ENCODE measurements around the gene SH3RF2. TPM values are rescaled to one million over a fixed set of nuclear protein-coding genes. Genes with fewer than 3 reads are reported as not detected.

SH3RF2 gene
- total and polyA plus RNA-seq, 10 of the 15 experiments (the other 5 are each of a cell fraction or from before 2014, with no cell fraction given): 0.15 TPM; not detected in 9

DNA sequence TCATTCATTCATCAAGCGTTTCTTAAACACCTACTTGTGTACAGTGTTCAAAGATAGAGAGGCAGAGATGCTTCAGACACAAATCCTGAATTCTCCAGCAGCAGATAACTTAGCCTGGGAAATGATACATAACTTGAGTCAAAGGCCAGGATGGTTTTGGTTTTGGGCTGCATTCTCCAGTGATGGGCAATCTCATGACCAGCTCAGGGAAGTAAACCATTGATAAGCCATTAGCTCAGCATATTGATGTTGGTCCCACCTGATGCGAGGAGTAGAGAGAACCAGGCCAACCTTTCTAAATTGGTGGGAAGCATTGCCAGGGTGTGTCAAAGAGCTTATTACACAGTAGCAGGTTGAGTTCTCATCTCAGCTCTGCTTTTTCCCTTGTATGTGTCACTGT lies 53.0 kb downstream of the SH3RF2 start:
- Histone ChIP-seq H2AFZ (ENCODE audit: control insufficient read depth, low read depth, low read length) (no peak overlapping the region), H3K4me1 (ENCODE audit: control insufficient read depth, insufficient read depth, low read length) (no peaks in the 10 kb centered on the region), H4K20me1 (ENCODE audit: control insufficient read depth, insufficient read depth) (no peaks in the 10 kb centered on the region), H3K4me3 (no peak overlapping the region), H3K9me3 (replicated peaks; ENCODE audit: control insufficient read depth, insufficient read depth, low read length) (no peaks in the 10 kb centered on the region; the same call in 2 of the 3 replicates), H3K27ac (ENCODE audit: control insufficient read depth, insufficient read depth) (no peak overlapping the region), H3K27me3 (replicated peaks in 1 of 2; ENCODE audit: control insufficient read depth in 2 of 2, insufficient read depth in 2 of 2, low read length in 1 of 2) (no peaks in the 10 kb centered on the region), H3K9ac (ENCODE audit: control insufficient read depth, insufficient read depth, low read length) (no peak overlapping the region), H3K4me2 (ENCODE audit: control insufficient read depth, insufficient read depth) (no peak overlapping the region), H3K36me3 (ENCODE audit: control insufficient read depth in 2 of 2, insufficient read depth in 2 of 2, low read length in 1 of 2) (no peaks in the 10 kb centered on the region), H3K79me2 (ENCODE audit: control insufficient read depth, insufficient read depth, low read length) (no peaks in the 10 kb centered on the region)
- DNase-seq (ENCODE audit: low read depth, low spot score): no peak
- ATAC-seq: no peak
- in situ Hi-C loops (cut with MboI): no loop called here
- intact Hi-C loops (cut with micrococcal nuclease; ENCODE audit: unreplicated experiment): no loop called here
- POLR2A ChIA-PET: no interaction called here
- FAIRE-seq: no peak
- TF ChIP-seq YY1 (IDR thresholded peaks at IDR 0.05; ENCODE audit: low read depth, low read length) (no peak), PAX5 (IDR thresholded peaks at IDR 0.05; ENCODE audit: borderline replicate concordance, low read depth, low read length) (no peak), SMC3 (IDR thresholded peaks at IDR 0.05; ENCODE audit: borderline replicate concordance, low read length) (no peak), CBX3 (IDR thresholded peaks at IDR 0.05; ENCODE audit: borderline replicate concordance, low read depth) (no peak)
- SMC1A ChIA-PET (ENCODE audit: uncharacterized antibody, unreplicated experiment): no interaction called here
- 15% methylated on average over 2 of the region's 2 CpGs for WGBS (ENCODE audit: insufficient coverage, insufficient replicate concordance, low lambda C conversion rate, missing lambda C conversion rate)
- CTCF ChIA-PET: no interaction called here
- no TSS peak for BruUV-seq (replicated peaks)
- RAD21 ChIA-PET (ENCODE audit: unreplicated experiment): no interaction called here

DNA sequence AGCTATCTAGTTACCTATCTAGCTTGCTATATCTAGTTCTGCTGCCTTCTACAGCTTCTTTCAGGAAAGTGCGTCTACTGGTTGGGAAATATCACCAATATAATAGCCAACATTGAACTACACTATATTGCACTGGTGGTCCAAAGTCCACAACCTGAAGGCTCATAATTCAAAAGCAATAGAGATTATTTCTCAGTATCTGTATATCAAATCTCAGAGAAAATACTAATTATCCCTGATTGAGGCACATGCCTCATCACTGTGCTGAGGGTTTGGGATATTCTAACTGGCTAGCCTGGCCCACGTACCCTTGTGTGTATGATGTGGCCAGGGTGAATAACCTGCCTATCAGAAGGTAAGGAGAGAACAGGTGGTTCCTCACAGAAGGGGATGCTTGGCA lies 53.8 kb downstream of the SH3RF2 start:
- H4K20me1 ChIP-seq (ENCODE audit: control insufficient read depth, insufficient read depth): no peaks in the 10 kb centered on the region
- no peak for TF ChIP-seq RAD21 (IDR thresholded peaks at IDR 0.05; ENCODE audit: insufficient read depth, low read depth, low read length)
- TF ChIP-seq EED (IDR thresholded peaks at IDR 0.05; ENCODE audit: low read depth): no peak
- TF ChIP-seq PAX5 (IDR thresholded peaks at IDR 0.05; ENCODE audit: borderline replicate concordance, low read depth, low read length): no peak
- TF ChIP-seq, protein P1, sequence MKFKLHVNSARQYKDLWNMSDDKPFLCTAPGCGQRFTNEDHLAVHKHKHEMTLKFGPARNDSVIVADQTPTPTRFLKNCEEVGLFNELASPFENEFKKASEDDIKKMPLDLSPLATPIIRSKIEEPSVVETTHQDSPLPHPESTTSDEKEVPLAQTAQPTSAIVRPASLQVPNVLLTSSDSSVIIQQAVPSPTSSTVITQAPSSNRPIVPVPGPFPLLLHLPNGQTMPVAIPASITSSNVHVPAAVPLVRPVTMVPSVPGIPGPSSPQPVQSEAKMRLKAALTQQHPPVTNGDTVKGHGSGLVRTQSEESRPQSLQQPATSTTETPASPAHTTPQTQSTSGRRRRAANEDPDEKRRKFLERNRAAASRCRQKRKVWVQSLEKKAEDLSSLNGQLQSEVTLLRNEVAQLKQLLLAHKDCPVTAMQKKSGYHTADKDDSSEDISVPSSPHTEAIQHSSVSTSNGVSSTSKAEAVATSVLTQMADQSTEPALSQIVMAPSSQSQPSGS (IDR thresholded peaks at IDR 0.05; ENCODE audit: low read length): no peak
- TF ChIP-seq SUZ12 (IDR thresholded peaks at IDR 0.05; ENCODE audit: unreplicated experiment): no peak
- TF ChIP-seq IKZF2 (IDR thresholded peaks at IDR 0.05): no peak
- no peak for TF ChIP-seq ZNF24 (IDR thresholded peaks at IDR 0.05)
- TF ChIP-seq CHD2 (IDR thresholded peaks at IDR 0.05; ENCODE audit: borderline replicate concordance, low read depth, low read length): no peak
- no peak for TF ChIP-seq WRNIP1 (IDR thresholded peaks at IDR 0.05; ENCODE audit: borderline replicate concordance, low read depth, low read length)
- no peak for TF ChIP-seq RUNX3 (IDR thresholded peaks at IDR 0.05; ENCODE audit: low read length)
- POLR2A ChIA-PET: interaction anchor here (0.5 kb wide), 1 partner anchor 249 kb away, joined by 4 read pairs; no protein-coding TSS in a partner anchor
- H3K27ac ChIP-seq (ENCODE audit: control insufficient read depth, insufficient read depth): no peak overlapping the region
- CTCF ChIA-PET: no interaction called here
- in situ Hi-C loops (cut with MboI): no loop called here
- H2AFZ ChIP-seq (ENCODE audit: control insufficient read depth, low read depth, low read length): no peak overlapping the region
- no peaks in the 10 kb centered on the region for H3K27me3 ChIP-seq (replicated peaks in 1 of 2; ENCODE audit: control insufficient read depth in 2 of 2, insufficient read depth in 2 of 2, low read length in 1 of 2)
- H3K4me1 ChIP-seq (ENCODE audit: control insufficient read depth, insufficient read depth, low read length): no peaks in the 10 kb centered on the region
- no peak for DNase-seq (ENCODE audit: low read depth, low spot score)
- H3K9ac ChIP-seq (ENCODE audit: control insufficient read depth, insufficient read depth, low read length): no peak overlapping the region
- 27% methylated on average over 2 of the region's 2 CpGs for WGBS (ENCODE audit: insufficient coverage, insufficient replicate concordance, low lambda C conversion rate, missing lambda C conversion rate)
- no peaks in the 10 kb centered on the region; the same call in 2 of the 3 replicates for H3K9me3 ChIP-seq (replicated peaks; ENCODE audit: control insufficient read depth, insufficient read depth, low read length)
- no peaks in the 10 kb centered on the region for H3K36me3 ChIP-seq (ENCODE audit: control insufficient read depth in 2 of 2, insufficient read depth in 2 of 2, low read length in 1 of 2)
- no peak for FAIRE-seq
- SMC1A ChIA-PET (ENCODE audit: uncharacterized antibody, unreplicated experiment): no interaction called here
- no peaks in the 10 kb centered on the region for H3K79me2 ChIP-seq (ENCODE audit: control insufficient read depth, insufficient read depth, low read length)
- ATAC-seq: no peak
- BruUV-seq (replicated peaks): no TSS peak
- H3K4me2 ChIP-seq (ENCODE audit: control insufficient read depth, insufficient read depth): no peak overlapping the region
- intact Hi-C loops (cut with micrococcal nuclease; ENCODE audit: unreplicated experiment): no loop called here
- H3K4me3 ChIP-seq: no peak overlapping the region
- RAD21 ChIA-PET (ENCODE audit: unreplicated experiment): no interaction called here

Data from GM12878 (cell line).